GM12873 (cell line): Measurements from ENCODE around the gene USH1C.

Source experiments
- TF ChIP-seq, protein P1 (sequence below): IDR thresholded peaks from 2 replicates; pipeline ENCODE4 v1.5.1; 2012; ENCODE audit warnings: low read depth, mild to moderate bottlenecking, moderate library complexity, low read length, control low read depth; ENCODE audit not compliant: insufficient read depth; ENCODE audit errors: missing control alignments

The USH1C gene

DNA sequence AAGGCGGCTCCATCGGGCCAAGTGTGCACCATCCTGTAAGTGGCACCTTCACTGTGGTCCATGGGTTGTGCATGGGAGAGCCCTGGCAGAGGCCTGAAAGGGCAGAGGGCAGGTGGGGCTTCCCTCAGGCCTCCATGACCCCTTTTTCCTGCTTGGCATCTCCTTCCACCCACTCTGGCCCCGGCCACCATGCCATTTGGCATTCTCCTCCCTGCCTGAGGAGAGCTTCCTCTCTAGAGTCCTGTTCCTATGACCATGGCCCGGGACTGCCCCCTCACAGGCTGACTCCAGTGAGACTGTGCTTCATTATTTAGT lies 7.8 kb upstream of the USH1C start:
- TF ChIP-seq, protein P1, sequence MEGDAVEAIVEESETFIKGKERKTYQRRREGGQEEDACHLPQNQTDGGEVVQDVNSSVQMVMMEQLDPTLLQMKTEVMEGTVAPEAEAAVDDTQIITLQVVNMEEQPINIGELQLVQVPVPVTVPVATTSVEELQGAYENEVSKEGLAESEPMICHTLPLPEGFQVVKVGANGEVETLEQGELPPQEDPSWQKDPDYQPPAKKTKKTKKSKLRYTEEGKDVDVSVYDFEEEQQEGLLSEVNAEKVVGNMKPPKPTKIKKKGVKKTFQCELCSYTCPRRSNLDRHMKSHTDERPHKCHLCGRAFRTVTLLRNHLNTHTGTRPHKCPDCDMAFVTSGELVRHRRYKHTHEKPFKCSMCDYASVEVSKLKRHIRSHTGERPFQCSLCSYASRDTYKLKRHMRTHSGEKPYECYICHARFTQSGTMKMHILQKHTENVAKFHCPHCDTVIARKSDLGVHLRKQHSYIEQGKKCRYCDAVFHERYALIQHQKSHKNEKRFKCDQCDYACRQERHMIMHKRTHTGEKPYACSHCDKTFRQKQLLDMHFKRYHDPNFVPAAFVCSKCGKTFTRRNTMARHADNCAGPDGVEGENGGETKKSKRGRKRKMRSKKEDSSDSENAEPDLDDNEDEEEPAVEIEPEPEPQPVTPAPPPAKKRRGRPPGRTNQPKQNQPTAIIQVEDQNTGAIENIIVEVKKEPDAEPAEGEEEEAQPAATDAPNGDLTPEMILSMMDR: no peak

DNA sequence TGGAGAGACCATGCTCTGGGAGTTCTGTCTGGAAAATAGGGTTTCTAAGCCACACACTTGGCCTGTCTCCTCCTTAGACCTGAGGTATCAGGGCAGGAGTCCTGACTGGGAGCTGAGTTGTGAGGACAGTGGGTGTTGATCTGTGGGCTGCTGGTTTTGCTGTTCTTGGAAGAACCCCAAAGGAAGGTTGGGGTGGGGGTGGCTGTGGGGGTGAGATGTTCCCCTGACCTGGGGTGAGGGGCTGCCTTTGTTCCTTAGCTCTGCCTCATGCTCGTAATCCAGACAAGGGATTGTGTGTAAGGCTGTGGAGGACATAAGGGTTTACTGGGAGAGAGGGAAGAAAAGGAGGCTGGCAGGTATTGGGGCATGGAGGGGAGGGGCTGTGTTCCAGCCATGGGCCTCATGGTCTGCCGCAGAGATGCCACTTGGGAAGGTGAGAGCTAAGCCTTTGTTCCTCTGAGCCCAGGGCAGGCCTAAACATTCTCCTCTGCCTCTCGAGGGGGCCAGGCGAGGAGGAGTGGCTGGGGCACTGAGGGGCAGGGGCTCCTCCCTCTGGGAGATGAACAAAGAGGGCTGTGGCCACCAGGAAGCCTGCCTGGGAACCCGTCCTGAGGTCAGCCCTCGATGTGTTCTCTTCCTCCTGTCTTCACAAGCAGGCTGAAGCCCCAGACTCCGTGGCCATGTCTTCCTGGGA lies 7.3 kb upstream of the USH1C start:
- TF ChIP-seq, protein P1: no peak

DNA sequence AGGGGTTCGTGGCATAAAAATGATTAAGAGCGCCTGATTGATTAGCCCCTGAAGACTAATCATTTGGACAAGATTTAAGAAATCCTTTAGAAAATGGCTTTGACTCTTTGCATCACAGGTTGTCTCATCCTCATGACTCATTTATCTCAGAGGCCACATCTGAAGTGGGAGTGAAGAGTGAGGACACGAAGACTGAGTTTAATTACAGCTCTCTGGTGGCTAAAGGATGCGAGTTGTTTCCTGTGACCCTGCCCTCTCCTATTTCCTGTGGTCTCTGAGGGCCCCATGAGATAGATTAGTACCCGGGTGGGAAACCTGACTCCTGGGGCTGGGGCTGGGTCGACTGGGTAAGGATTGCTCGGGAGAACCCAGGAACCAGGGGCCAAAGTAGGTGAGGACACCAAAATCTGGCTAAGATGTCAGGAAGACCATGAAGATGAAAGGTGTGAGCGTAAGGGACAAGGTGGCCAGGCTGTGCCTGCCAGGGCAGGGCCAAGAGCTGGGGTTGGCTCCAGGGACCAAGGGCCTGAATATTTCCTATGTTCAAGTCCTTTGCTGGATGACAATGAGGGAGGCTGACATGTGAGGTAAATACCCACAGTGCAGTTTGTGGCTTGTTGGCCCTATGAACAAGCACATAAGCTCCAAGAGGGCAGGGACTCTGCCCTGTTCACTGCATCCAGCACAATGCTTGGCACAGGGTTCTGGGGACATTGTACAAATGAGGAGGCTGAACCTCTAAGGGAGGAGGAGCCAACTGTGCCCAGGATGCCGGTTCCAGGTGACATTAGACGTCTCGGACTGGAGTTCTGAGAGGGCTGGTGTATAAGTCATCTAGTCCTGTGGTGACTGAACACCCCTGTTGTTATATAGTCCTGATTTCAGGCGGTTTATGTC lies 6.5 kb upstream of the USH1C start:
- TF ChIP-seq, protein P1: no peak

DNA sequence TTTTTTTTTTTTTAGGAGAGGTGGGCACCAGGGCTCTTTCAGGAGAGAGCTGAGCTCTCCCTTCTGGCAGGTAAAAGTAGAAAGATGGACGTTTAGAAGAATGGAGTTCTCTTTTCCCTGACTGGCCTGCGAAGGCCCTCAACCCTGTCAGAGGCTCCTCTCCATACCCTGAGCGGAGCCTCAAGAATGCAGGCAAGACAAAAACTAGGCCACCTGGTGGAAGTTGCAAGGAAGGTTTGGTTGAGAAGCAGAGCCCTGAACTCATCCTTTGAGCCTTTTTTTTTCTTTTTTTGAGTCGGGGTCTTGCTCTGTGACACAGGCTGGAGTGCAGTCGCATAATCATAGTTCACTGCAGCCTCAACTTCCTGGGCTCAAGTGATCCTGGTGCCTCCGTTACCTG lies 4.2 kb upstream of the USH1C start:
- TF ChIP-seq, protein P1: peak; percentile 18

DNA sequence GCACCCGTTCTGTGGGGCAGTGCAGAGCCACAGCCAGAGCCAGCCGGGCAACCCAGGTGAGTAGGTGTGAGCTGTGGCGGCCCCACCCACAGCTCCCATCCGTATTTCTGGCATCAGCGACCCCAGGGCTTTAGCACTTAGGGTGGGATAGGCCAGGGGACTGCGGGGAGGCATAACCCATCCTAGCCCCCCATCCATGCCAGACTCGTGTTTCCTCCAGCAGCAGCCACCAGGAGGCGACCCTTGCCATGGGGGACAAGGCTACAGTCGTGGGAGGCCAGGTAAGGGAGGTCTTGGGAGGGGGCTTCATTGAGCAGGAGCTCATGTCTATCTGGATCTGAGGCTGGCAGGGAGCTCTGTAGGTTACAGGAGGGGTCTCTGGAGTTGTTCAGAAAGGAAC lies 3.7 kb upstream of the USH1C start:
- TF ChIP-seq, protein P1: no peak

DNA sequence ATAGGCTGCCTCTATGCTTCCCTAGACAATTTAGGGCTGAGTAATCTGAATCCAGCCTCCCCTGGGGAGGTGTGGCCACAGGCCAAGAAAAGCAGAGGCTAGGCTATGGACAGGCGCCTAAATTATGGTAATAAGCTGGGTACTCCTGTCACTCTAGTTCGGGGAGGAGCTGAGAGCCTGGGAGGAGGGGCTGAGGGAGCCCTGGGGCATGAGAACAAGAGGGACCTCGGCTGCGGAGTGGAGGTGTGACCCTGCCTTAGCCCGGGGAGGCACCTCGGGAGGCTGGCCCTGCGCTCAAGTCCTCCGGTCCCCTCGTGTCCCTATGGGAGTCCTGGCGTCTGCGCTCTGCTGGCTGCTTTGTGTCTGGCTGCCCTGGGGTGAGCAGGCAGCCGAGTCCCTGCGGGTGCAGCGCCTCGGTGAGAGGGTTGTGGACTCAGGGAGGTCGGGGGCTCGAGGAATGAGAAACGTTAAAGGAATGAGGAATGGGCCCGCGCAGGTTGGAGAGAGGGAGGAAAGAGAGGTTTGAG lies 2.9 kb upstream of the USH1C start, which contains the start of gene OTOG:
Gene OTOG (plus strand): TSS at position 209 of the 527 bp plus-strand sequence. CDS start 114 bp downstream, at position 323.
- TF ChIP-seq, protein P1: no peak

DNA sequence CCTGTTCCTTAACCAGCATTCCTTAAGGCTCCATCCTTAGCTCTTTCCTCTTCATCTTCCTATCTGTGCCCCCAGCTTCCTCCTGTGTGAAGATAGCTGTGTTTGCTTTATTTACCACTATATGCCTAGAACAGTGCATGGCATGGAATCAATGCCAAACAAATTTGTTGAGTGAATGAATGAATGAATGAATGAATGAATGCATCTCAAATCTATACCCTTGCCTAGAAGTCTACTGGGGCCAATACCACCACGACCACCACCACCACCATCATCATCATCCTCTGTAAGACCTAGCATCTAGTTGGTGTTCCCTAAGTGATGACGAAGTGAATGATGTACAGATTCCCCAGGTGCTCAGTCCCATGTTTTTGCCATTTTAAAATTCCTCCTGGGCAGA lies 2.0 kb upstream of the USH1C start:
- TF ChIP-seq, protein P1: no peak
